DMS53 treated with DMSO at 0.1 percent for 48 hours (cell line): ENCODE measurements around the gene ABCC1.
"Not testable (repeated sequence)": the region's sequence is repeated elsewhere in the genome, so short reads cannot be mapped to it uniquely, and the experiment has no call there.

Experiments used
- DNase-seq: peaks from one replicate; lab custom pipeline; 2025; ENCODE audit not compliant: unreplicated experiment; lab: John Stamatoyannopoulos, UW

Gene ABCC1

DNA sequence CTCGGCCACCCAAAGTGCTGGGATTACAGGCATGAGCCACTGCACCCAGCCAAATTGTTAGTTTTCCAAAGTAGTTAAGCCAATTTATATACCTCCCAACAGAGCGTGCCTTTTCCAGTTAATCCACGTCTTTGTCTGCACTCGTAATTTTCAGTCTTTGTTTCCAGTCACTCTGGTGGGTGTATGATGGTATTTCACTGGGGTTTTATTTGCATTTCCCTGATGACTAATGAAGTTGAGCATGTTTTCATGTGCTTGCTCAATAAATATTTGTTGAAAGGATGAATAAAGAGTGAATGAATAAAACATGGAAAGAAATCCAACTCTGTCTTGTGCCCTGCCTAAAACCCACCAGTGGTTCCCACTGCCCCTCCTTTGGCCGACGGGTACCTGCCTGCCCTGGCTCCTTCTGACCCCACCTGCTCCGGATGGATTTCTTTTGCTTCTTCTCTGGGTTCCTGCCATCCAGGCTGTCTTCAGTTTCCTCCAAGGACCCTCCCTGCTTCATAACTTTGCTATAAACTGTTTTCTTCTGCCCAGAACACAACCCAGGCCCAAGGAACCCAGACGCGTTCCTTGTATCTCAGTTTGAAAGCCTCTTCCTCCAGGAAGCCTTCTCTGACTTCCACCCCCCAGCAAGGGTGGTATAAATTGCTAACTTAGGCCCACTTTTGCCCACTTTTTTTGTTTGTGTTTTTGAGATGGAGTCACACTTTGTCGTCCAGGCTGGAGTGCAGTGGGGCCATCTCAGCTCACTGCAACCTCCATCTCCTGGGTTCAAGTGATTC, 3.0 kb upstream of the ABCC1 start:
- peak; percentile 31 for DNase-seq

DNA sequence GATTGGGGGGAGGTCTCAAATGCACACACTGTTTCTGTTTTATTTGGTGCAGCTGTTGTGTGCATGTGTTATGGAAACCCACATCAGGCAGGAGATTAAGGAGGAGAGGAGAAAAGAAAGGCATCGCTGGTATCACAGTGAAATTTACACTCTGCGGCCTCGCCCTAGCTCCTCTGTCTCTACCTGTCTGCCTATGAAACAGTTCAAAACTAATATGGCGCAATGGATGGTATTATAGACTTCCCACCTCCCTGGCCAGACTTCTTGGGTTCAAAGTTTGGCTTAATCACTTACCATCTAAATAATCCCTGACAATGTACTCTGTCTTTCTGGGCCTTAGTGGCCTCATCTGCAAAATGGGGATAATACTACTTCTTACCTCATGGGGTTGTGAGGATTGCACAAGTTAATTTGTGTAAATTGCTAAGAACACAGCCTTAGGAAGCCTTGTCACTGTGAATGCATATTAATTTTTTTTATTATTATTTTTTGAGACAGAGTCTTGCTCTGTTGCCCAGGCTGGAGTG, 1.4 kb upstream of the ABCC1 start:
- no peak for DNase-seq

DNA sequence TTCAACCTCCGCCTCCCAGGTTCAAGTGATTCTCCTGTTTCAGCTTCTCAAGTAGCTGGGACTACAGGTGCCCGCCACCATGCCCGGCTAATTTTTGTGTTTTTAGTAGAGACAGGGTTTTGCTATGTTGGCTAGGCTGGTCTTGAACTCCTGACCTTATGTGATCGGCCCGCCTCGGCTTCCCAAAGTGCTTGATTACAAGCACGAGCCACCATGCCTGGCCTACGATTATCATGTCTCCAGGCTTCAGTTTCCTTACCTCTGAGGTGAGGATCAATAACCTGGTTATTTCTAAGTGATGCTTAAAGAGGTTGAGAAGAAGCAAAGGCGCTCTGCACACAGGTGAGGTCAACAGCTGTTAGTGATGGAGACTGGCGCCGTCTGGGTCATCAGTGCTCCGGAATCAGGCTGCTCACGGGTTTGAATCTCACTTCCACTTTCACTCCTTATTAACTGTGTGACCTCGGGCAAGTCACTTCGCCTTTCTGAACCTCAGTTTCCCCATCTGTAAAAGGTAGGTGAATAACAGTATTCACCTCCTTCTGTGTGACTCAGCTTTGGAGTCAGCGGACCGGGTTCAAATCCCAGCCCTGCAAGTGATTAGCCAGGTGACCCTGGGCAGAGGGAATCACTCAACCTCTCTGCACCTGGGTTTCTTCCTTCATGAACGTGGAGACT, 745 bp upstream of the ABCC1 start:
- DNase-seq: no peak

DNA sequence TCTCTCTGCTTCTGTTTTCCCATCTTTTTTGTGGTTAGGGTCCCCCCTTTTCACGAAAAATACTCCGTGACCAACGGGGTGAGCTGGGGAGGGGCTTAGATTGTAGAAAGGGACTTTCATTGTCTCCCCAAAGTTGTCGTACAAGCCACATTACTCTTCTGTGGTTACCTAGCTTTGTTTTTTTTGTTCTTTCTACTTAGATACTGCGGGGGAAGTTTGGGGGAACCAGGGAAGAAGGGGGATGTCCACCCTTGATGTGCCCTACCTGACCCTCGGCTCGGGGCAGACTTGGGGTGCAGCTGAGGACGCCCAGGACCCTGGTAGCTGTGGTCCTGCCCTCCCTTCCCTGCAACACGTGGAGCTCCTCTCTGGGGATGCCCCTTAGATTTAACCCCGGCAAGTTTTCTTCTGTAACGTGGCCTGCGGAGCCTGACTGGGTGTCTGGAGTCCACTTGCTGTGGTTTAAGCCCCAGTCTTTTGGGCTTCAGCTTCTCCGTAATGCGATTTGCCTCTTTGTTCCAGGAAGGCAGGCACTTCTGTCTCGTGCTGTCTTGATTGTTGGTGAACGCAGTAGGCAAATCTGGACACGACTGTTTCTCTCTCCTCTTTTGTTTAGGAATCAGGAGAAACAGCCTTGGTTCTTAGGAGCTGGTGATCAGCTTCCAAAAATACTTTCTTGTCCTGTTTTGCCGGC, 892 bp downstream of the ABCC1 start:
- DNase-seq: no peak

DNA sequence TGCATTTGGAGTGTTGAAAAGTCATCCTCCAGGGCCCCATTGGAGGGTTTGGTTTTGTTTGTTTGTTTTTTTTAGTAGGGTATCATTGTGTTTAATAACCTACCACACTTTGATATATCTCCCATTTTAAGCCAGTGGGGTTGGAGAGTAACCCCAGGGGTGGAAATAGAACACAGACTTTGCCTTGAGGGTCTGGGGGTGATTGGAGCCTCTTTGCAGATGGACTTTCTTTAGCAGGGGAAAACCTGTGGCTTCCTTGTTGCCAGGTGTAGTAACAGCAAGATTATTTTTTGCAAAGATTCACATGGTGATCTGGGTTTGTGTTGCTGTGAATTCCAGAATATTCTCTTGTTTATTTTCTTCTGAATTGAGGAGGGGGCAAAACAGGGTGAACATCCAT, 1.5 kb downstream of the ABCC1 start:
- DNase-seq: no peak

DNA sequence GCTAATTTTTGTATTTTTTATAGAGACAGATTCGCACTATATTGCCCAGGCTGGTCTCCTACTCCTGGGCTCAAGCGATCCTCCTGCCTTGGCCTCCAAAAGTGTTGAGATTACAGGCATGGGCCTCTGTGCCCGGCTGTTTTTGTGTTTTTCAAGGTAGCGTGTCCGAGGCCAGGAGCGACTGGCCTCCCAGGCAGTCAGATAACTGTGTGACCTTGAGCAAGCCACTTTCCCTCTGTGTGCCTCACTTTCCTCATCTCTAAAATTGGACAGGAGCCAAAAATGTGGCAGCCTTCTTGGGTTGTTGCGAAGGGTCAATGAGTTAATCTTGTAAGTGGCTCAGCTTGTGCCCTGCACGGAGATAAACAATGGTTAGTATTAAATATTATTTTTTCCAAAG, 2.4 kb downstream of the ABCC1 start:
- no peak for DNase-seq

DNA sequence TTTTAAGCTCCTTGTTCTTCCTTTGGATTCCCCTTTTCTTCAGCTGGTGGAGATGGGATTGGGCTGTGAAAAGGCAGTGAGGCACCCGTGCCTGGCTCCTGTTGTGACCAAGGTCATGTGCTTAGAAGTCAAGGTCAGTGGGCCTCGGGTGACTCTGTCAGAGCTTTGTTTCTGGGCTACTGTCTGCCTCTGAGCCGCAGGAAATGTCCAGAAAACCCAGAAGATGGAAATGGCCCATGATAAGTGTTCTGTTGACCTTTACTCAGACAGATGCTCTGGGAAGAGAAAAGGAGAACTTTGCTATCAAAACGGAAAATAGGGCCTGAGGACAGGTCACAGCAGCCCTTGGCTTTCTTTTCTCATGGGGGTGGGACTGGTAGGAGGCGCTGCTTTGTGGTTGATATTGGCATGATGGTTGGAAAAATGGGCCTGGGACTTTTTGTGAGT, 2.9 kb downstream of the ABCC1 start:
- no peak for DNase-seq

DNA sequence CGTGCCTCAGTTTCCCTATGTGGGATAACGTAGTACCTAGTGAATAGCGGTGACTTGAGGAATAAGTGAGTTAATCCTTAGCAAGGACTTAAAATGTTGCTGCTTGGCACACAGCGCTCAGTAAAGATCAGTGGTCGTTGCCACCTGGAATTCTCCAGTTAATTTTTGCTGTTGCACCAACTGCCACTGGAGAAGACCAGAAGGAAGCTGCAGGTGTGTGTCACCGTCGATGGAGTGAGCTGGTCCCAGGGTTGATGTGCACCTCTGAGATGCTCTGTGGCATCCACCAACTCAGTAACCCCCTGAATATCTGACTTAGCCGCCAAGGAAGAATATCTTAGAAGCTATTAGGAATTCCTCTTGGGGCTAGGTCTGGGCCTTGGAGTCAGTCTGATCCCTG, 4.1 kb downstream of the ABCC1 start:
- DNase-seq: no peak

DNA sequence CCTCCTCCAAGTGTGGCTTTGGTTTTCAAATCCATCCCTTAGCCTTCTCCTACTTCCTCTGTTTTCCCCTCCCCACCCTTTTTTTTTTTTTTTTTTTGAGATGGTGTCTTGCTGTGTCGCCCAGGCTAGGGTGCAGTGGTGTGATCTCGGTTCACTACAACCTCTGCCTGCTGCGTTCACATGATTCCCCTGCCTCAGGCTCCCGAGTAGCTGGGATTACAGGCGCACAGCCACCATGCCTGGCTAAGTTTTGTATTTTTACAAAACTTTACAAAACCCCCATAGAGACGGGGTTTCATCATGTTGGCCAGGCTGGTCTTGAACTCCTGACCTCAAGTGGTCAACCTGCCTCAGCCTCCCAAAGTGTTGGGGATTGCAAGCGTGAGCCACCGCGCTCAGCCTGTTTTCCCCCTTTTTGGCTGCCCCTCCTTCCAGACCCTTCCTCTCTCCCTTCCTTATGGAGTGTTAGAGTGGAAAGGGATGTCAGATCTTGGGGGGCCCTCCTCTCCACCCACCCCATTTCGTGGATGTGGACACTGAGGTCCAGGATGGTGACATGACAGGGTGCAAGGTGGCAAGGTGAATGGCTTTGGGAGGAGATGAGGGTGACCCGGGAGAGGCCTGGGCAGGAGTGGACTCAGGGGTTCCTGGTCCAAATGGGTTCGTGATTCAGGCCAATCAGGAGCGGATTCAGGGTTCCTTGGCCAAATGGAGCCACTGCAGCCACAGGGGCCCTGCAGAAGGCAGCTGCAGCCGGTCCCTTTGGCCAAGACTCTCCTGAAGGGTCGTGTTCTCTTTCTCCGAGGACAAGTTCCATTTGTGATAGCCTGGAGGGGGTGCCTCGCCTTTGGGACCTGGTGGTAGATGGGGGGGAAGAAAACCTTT, 4.8 kb downstream of the ABCC1 start:
- DNase-seq: no peak

DNA sequence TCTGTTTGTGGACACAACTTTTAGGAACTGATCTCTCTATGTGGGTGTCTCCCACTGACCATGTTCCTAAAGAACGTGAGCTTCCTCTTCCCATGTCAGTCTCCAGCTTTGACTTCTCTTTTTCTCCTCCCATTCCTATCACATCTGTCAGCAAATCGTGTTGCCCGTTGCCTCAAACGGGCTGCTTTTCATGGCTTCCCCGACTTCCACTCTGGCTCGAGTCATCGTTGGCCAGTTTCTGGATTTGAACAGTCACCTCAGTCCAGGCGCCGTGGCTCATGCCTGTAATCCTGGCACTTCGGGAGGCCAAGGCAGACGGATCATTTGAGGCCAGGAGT, 5.4 kb downstream of the ABCC1 start:
- no peak for DNase-seq

DNA sequence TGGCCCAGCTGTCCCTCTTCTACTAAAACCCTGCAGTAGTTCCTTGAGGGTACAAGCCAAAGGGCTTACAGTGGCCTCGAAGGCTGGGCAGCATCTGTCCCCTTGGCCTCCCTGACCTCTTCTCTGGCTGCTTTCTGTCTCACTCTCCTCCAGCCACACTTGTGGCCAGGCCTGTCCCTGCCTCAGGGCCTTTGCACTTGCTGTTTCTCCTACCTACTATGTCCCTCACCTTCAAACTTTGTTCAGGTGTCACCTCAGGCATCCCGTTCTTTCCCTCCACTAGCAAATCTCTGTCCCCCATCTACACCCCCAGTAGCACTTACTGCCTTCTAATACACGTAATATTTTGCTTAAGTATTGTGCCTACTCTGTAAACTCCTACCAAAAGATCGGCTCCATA, 6.0 kb downstream of the ABCC1 start:
- no peak for DNase-seq

DNA sequence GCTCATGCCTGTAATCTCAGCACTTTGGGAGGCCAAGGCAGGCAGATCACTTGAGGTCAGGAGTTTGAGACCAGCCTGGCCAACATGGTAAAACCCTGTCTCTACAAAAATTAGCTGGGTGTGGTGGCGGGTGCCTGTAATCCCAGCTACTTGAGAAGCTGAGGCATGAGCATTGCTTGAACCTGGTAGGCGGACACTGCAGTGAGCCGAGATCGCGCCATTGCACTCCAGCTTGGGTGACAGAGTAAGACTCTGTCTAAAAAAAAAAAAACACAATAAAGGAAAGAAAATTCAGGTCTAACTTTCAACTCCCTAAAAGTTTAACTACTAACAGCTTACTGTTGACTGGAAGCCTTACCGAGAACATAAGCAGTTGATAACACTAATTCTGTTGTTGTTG, 6.7 kb downstream of the ABCC1 start:
- not testable (repeated sequence) for DNase-seq

DNA sequence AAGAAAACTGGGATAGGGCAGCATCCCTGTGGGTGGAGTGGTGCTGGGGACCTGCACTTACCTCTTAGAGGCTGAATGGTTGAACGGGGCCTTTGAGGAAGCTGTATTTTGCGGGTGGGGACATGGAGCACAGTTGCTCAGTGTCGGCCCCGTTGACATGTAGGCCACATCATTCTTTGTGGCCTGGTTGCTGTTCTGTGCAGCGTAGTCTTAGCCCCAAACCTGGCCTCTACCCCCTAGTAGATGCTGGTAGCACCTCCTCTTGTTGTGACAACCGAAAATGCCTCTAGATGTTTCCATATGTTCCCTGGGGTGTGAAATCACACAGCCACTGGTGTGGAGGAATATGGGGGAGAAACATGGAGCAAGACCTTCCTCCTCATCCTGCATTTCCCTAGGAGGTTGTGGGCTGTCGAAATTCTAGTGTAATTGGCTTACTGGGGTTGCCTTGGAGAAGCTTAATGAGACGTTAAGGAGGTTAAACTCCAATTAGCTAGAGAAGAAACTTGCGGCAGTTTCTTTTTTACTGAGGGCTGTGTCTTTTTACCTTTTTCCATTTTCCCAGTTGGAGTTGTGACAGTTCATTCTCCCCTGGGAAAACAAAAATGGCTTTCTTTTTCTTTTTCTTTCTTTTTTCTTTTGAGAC, 9.4 kb downstream of the ABCC1 start:
- DNase-seq: no peak

DNA sequence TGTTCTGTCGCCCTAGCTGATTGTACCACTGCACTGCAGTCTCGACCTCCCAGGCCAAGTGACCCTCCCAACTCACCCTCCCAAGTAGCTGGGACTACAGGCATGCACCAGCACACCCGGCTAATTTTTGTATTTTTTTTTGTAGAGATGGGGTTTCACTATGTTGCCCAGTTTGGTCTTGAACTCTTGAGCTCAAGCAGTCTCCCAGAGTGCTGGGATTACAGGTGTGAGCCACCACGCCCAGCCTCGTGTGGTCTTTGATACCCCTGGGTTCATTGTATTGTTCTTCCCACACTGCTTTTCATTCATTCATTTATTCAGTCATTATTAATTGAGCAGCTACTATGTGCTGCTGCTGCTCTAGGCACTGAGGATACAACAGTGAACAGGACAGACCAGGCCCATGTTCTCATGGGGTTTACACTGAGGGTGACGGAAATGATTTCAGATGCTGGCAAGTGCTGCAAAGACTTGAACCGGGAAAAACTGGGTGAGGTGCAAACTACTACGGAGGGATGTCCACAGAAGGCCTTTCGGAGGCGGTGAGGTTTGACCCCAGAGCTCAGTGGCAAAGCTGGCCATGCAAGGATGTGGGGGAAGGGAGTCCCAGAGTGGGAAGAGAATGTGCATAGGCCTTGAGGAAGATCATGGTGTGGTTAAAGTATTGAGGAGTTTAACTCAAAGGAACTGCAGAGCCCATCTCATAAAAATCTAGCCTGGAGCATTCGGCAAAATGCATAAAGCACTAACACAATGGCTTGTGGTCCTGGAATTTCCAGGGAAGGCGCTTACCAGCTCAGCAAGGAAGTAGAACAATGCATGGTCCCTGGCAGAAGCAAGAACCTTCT, 10.9 kb downstream of the ABCC1 start:
- DNase-seq: no peak

DNA sequence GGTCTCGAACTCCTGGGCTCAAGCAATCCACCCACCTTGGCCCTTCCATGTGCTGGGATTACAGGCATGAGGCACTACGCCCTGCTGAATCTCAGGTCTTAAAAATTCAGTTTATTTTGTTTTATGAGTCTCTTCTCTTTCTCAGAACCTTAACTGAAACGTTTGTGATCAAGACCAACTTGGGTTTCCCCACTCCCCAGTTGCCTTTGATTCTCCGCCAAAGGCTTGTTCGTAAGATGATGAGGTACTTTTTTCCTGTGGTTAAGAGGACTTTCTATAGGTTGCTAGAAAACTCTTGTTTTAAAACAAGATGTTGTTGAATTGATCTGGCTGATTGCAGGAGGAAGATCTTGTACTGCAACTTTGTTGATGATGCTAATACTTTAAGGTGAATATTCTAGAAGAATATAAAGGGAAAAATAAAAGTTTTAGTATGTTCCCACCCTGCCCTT, 11.7 kb downstream of the ABCC1 start:
- DNase-seq: no peak

DNA sequence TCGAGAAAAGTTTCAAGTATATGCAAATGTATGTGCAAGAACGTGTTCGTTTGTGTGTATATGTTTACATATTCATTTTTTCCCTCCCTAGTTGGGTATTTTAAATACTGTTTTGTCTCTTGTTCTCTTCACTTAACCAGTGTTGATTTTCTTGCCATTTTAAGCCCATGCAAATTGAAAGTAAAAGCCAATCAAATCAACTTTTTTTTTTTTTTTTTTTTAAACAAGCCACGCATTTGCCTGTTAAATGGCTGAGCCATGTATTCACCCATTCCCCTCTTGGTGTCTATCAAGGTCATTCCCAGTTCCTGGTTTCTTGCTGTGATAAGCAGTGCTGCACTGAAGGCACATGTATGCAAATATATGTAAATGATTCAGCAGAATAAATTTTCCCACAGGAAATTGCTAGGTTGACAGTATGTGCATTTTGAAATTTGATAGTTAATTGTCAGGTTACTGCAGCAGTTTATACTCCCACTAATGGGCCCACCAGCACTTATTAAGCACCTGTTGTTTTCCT, 12.2 kb downstream of the ABCC1 start:
- no peak for DNase-seq

DNA sequence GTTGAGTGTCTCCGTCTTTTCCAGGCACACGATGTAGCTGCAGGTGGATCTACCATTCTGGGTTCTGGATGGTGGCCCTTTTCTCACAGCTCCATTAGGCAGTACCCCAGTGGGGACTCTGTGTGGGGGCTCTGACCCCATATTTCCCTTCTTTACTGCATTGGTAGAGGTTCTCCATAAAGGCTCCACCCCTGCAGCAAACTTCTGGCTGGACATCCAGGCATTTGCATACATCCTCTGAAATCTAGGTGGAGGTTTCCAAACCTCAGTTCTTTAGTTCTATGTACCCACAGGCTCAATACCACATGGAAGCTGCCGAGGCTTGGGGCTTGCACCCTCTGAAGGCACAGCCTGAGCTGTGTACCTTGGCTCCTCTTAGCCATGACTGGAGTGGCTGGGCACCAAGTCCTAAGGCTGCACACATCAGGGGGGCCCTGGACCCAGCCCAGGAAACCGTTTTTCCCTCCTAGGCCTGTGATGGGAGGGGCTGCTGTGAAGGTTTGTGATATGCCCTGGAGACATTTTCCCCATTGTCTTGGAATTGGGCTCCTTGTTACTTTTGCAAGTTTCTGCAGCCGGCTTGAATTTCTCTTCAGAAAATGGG, 14.0 kb downstream of the ABCC1 start:
- no peak for DNase-seq

DNA sequence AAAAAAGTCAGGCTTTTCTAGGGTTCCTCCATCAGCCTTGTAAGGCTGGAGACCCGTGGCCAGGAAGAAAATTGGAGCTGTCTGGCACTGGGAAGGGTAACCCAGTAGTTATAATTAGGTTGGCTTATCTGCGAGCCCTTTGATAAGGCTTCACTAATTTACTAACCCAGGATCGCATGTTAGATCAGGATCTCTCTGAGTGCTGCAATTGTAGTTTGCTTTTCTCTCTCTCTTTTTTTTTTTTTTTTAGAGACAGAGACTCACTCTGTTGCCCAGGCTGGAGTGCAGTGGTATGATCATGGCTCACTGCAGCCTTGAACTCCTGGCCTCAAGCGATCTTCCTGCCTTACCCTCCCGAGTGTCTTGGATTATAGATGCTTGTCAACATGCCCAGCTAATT, 17.0 kb downstream of the ABCC1 start:
- DNase-seq: no peak
